Stimulated activated CD4-positive, alpha-beta T cell treated with anti-CD3 and anti-CD28 coated beads, Interleukin-15, amount 100 ng/mL, for 24 hours (primary cell): Measurements from ENCODE around the gene UBIAD1.
A peak's percentile ranks its signal among the peaks of the same experiment; 100 is the strongest.

Source experiments
- DNase-seq: peaks from one replicate; pipeline ENCODE4 v3.0.0-alpha.2; 2020

Gene UBIAD1

GRCh38 chr1:11314959-11315358 is 42.0 kb downstream of the UBIAD1 start:
- DNase-seq, result no peak

GRCh38 chr1:11316701-11317100 is 43.7 kb downstream of the UBIAD1 start:
- no peak for DNase-seq

GRCh38 chr1:11318982-11319381 is 46.0 kb downstream of the UBIAD1 start:
- DNase-seq, result no peak

- peak; percentile 58 for DNase-seq
These were observed 47.3 kb downstream of the UBIAD1 start for GRCh38 chr1:11320153-11320936.

GRCh38 chr1:11321656-11322491 is 48.9 kb downstream of the UBIAD1 start:
- no peak for DNase-seq

GRCh38 chr1:11324567-11325165 is 51.7 kb downstream of the UBIAD1 start:
- DNase-seq, result no peak

GRCh38 chr1:11326070-11326469 is 53.1 kb downstream of the UBIAD1 start:
- no peak for DNase-seq

GRCh38 chr1:11328444-11328843 is 55.4 kb downstream of the UBIAD1 start:
- no peak for DNase-seq

GRCh38 chr1:11330411-11330810 is 57.4 kb downstream of the UBIAD1 start:
- DNase-seq, result no peak

GRCh38 chr1:11331036-11331944 is 58.3 kb downstream of the UBIAD1 start:
- DNase-seq, result no peak

- no peak for DNase-seq
These were observed 59.0 kb downstream of the UBIAD1 start for GRCh38 chr1:11331945-11332546.

GRCh38 chr1:11333631-11334030 is 60.6 kb downstream of the UBIAD1 start:
- no peak for DNase-seq

GRCh38 chr1:11334261-11334804 is 61.3 kb downstream of the UBIAD1 start:
- DNase-seq, result no peak

GRCh38 chr1:11334821-11335220 is 61.8 kb downstream of the UBIAD1 start:
- no peak for DNase-seq

GRCh38 chr1:11335417-11336056 is 62.5 kb downstream of the UBIAD1 start:
- DNase-seq, result no peak

- peak; percentile 82 for DNase-seq
These were observed 64.6 kb downstream of the UBIAD1 start for GRCh38 chr1:11337580-11338073.
